Right lobe of liver (tissue), 4 donors: Measurements from ENCODE around the gene SLC18A3.

Experiments used
- CTCF ChIP-seq, 4 donors: fragments of 200-600 bp in 3 of 4; fragments of 450-650 bp in 1 of 4; IDR thresholded peaks; one replicate each; pipeline versions ENCODE4 v1.5.1 to v1.8.0; 2016 to 2022; ENCODE audit warnings: antibody characterized with exemption in 4 of 4, mild to moderate bottlenecking in 2 of 4
- POLR2A ChIP-seq: fragments of 450-650 bp; IDR thresholded peaks from one replicate; pipeline ENCODE4 v1.6.1; 2017; ENCODE audit warnings: antibody characterized with exemption, mild to moderate bottlenecking
- donor health status: DM: no; HTN: no; CAD: no.
- donor health status: DM: no; HTN: no; CAD: no.
- donor health status: DM: no; HTN: yes; CAD: no.

- TF ChIP-seq CTCF (IDR thresholded peaks at IDR 0.05) (no peak), POLR2A (no peak)
These were observed 7.3 kb downstream of the SLC18A3 start for GRCh38 chr10:49617121-49618020.
